MCF 10A (cell line): Measurements from ENCODE around the gene CTDSPL. TPM values are rescaled to one million over a fixed set of nuclear protein-coding genes. Genes with fewer than 3 reads are reported as not detected.

Experiments used
- BruUV-seq: library from RNA; stranded (reverse); fragments of 400-500 nt; replicated peaks from 2 replicates; lab custom pipeline; 2021; lab: Mats Ljungman, UMichigan
- CTCF ChIA-PET: fragments of 300-600 bp; sonication (Branson Sonifier 250); formaldehyde crosslinking; extraction: SDS; loops from one replicate; lab custom pipeline; 2021; ENCODE audit warnings: antibody characterized with exemption, inconsistent platforms; lab: Yijun Ruan, JAX
- POLR2A ChIA-PET: fragments of 300-600, 350-650 bp; sonication (Branson Sonifier 250); formaldehyde crosslinking; extraction: SDS; loops from one replicate; lab custom pipeline; 2020; ENCODE audit warnings: antibody characterized with exemption, inconsistent platforms; lab: Yijun Ruan, JAX
- DNase-seq: peaks from one replicate; pipeline ENCODE4 v3.0.0-alpha.2; 2018; ENCODE audit not compliant: unreplicated experiment
- H3K27ac Mint-ChIP-seq: one replicate; pipeline ENCODE4 v1.8.0; 2022; ENCODE audit warnings: mild to moderate bottlenecking, low read depth, mixed read lengths; ENCODE audit not compliant: unreplicated experiment
- H3K27me3 Mint-ChIP-seq: one replicate; pipeline ENCODE4 v1.8.0; 2022; ENCODE audit warnings: mixed read lengths; ENCODE audit not compliant: insufficient read depth, unreplicated experiment
- H3K36me3 Mint-ChIP-seq: one replicate; pipeline ENCODE4 v1.8.0; 2022; ENCODE audit warnings: mild to moderate bottlenecking, moderate library complexity, mixed read lengths; ENCODE audit not compliant: insufficient read depth, unreplicated experiment
- H3K4me1 Mint-ChIP-seq: one replicate; pipeline ENCODE4 v1.8.0; 2022; ENCODE audit warnings: mixed read lengths; ENCODE audit not compliant: insufficient read depth, unreplicated experiment
- H3K4me3 Mint-ChIP-seq: one replicate; pipeline ENCODE4 v1.8.0; 2022; ENCODE audit warnings: mild to moderate bottlenecking, moderate library complexity, mixed read lengths; ENCODE audit not compliant: unreplicated experiment
- H3K9me3 Mint-ChIP-seq: one replicate; pipeline ENCODE4 v1.8.0; 2022; ENCODE audit warnings: mixed read lengths; ENCODE audit not compliant: unreplicated experiment
- CTCF ChIP-seq: fragments of 200-600 bp; IDR thresholded peaks from one replicate; pipeline ENCODE4 v1.8.0; 2022; ENCODE audit warnings: antibody characterized with exemption, mild to moderate bottlenecking; ENCODE audit not compliant: unreplicated experiment
- intact Hi-C: fragments of 100-400 bp; cut with micrococcal nuclease; formaldehyde crosslinking; loops from 2 replicates; pipeline ENCODE4 v1.14.1; 2022
- total RNA-seq: library from RNA; stranded (reverse); gene quantifications from 2 replicates; pipeline ENCODE4 v1.2.3, GENCODE V29; 2022

The CTDSPL gene
- total RNA-seq, 1 experiment from 2014 or later: 38.8 TPM

GRCh38 chr3:37890522-37890921 is 28.8 kb downstream of the CTDSPL start:
- Mint-ChIP-seq H3K27me3 (no peaks in the 10 kb centered on the region), H3K27ac (no peak overlapping the region), H3K4me3 (no peak overlapping the region), H3K36me3 (peaks cover 6% of the 10 kb centered on the region), H3K4me1 (peaks cover 10% of the 10 kb centered on the region), H3K9me3 (no peaks in the 10 kb centered on the region)
- ChIA-PET CTCF (interaction anchor here (1.2 kb wide), 2 partner anchors 11 to 84 kb away, joined by 3 to 5 read pairs; no protein-coding TSS in a partner anchor), POLR2A (no interaction called here)
- no peak for TF ChIP-seq CTCF
- no peak for DNase-seq
- intact Hi-C loops: no loop called here
- BruUV-seq: no TSS peak

- CTCF ChIA-PET: interaction anchor here (0.6 kb wide), 1 partner anchor 36 kb away, joined by 3 read pairs; no protein-coding TSS in a partner anchor
- POLR2A ChIA-PET: no interaction called here
Observed at GRCh38 chr3:37891227-37891626, 29.5 kb downstream of the CTDSPL start.

GRCh38 chr3:37892927-37893600 is 31.4 kb downstream of the CTDSPL start:
- H3K36me3 Mint-ChIP-seq: peaks cover 6% of the 10 kb centered on the region

More at GRCh38 chr3:37891227-37891626, 29.5 kb downstream of the CTDSPL start:
- no peak for DNase-seq
- no TSS peak for BruUV-seq
- Mint-ChIP-seq H3K36me3 (peaks cover 6% of the 10 kb centered on the region), H3K4me3 (no peak overlapping the region), H3K9me3 (no peaks in the 10 kb centered on the region), H3K27ac (no peak overlapping the region), H3K27me3 (no peaks in the 10 kb centered on the region), H3K4me1 (peaks cover 14% of the 10 kb centered on the region)
- TF ChIP-seq CTCF: no peak
- intact Hi-C loops: no loop called here

More at GRCh38 chr3:37892927-37893600, 31.4 kb downstream of the CTDSPL start:
- Mint-ChIP-seq H3K4me1 (peaks cover 17% of the 10 kb centered on the region), H3K27ac (peak overlapping the region; percentile 69), H3K9me3 (no peaks in the 10 kb centered on the region), H3K4me3 (no peak overlapping the region), H3K27me3 (no peaks in the 10 kb centered on the region)
- no TSS peak for BruUV-seq
- intact Hi-C loops: no loop called here
- ChIA-PET POLR2A (interaction anchor here (0.7 to 1.5 kb wide), 3 partner anchors 29 to 75 kb away, joined by 3 to 6 read pairs (median 3); no protein-coding TSS in a partner anchor), CTCF (interaction anchor here (1.4 kb wide), 1 partner anchor 82 kb away, joined by 3 read pairs; no protein-coding TSS in a partner anchor)
- no peak for TF ChIP-seq CTCF
- no peak for DNase-seq
